MM.1S (cell line): ENCODE data around the gene MAGI1.

Experiments
- EZH2 ChIP-seq: fragments of 300-600 bp; sonication (generic); optimal IDR thresholded peaks from 2 replicates; pipeline ENCODE3; 2017; ENCODE audit warnings: low read depth, mild to moderate bottlenecking, antibody characterized with exemption, low read length, mixed read lengths
- TF ChIP-seq, protein P1 (sequence below): fragments of 300-600 bp; sonication (generic); IDR thresholded peaks from 2 replicates; pipeline ENCODE4 v1.5.1; 2016; ENCODE audit warnings: antibody characterized with exemption, low read length, mixed read lengths

DNA sequence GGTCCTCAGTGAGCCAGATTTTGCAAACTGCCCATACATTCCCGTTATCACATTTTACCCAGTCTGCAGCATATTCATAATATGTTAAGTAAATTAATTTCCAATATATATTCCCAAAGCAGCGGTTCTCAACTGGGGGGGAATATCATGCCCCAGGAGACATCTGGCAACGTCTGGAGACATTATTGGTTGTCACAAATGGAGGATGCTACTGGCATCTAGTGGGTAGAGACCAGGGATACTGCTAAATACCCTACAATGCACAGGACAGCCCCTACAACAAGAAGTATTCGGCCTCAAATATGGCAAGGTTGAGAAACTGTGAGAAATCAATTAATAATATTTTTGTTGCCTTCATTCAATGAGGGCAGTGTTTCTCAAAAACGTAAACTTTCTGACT, 280.3 kb downstream of the MAGI1 start:
- TF ChIP-seq, protein P1, sequence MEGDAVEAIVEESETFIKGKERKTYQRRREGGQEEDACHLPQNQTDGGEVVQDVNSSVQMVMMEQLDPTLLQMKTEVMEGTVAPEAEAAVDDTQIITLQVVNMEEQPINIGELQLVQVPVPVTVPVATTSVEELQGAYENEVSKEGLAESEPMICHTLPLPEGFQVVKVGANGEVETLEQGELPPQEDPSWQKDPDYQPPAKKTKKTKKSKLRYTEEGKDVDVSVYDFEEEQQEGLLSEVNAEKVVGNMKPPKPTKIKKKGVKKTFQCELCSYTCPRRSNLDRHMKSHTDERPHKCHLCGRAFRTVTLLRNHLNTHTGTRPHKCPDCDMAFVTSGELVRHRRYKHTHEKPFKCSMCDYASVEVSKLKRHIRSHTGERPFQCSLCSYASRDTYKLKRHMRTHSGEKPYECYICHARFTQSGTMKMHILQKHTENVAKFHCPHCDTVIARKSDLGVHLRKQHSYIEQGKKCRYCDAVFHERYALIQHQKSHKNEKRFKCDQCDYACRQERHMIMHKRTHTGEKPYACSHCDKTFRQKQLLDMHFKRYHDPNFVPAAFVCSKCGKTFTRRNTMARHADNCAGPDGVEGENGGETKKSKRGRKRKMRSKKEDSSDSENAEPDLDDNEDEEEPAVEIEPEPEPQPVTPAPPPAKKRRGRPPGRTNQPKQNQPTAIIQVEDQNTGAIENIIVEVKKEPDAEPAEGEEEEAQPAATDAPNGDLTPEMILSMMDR, result no peak
- no peak for TF ChIP-seq EZH2
